ENCODE measurements around the gene FAM168A. TPM values are rescaled to one million over a fixed set of nuclear protein-coding genes. Genes with fewer than 3 reads are reported as not detected.

The FAM168A gene
- total RNA-seq, 1 experiment from 2014 or later: 25.9 TPM

DNA sequence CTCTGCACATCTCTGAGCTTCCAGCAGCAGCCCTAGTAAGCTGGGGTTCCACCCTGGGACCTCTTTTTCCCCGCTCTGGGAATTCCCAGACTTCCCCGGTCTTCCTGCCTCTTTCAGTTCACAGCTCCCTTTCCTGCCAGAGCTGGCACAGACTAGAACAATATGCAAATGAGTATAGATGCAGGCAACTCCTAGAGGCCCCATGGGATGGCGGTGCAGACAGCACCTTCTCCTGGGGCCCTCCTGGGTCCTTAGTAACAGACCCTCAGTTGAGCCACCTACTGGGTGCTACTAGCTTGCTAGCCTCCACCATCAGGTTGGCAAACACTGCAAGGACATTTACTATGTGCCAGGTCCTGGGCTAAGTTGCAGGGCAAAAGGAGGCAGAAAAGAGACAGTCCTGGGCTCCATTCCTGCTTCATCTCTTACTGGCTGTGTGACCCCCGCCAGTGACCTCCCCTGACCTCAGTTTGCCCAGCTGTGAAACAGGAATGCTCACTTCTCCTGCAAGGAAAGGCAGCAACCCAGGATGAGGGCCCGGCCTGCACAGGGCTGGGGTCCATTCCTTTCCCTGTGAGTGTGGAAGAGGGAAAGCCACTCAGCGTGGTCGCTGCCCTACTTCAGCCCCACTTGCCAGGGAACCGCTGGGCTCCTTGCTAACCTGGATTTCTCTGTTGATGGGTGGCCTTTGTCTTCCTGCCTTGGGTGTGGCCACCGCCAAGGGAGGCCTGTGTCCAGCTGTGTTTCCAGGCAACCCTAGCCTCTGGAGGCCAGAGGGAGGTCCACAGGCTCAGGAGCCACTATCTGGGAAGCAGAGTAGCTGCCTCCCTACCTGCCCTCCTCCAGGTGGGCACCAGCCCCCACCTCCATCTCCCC is 214.4 kb downstream of the FAM168A start:
- Mint-ChIP-seq H3K36me3 (no peaks in the 10 kb centered on the region), H3K4me3 (no peak overlapping the region), H3K27me3 (ENCODE audit: low read depth) (no peaks in the 10 kb centered on the region), H3K9me3 (no peaks in the 10 kb centered on the region), H3K4me1 (peaks cover 11% of the 10 kb centered on the region), H3K27ac (no peak overlapping the region)
- ChIA-PET POLR2A (no interaction called here), CTCF (interaction anchor here (0.8 to 5.1 kb wide), 11 partner anchors 10 to 277 kb away, joined by 3 to 41 read pairs (median 6); no protein-coding TSS in a partner anchor)
- ATAC-seq (no peak; the same call in 1 of the 2 replicates), DNase-seq (ENCODE audit: low spot score) (no peak)
- TF ChIP-seq ZNF423 (CRISPR knock-in tag; IDR thresholded peaks at IDR 0.05) (peak; percentile 7; the same call in 1 of the 2 replicates), MYBL2 (CRISPR knock-in tag; IDR thresholded peaks at IDR 0.05) (no peak), NFE2L1 (CRISPR knock-in tag; IDR thresholded peaks at IDR 0.05) (no peak), TCF7 (CRISPR knock-in tag; IDR thresholded peaks at IDR 0.05; ENCODE audit: low read depth) (no peak), CBFB (CRISPR knock-in tag; IDR thresholded peaks at IDR 0.05; ENCODE audit: low read depth) (no peak), MXD4 (CRISPR knock-in tag; IDR thresholded peaks at IDR 0.05; ENCODE audit: borderline replicate concordance) (no peak), IRF2 (CRISPR knock-in tag; IDR thresholded peaks at IDR 0.05; ENCODE audit: borderline replicate concordance, low read depth) (no peak), ZBTB21 (CRISPR knock-in tag; IDR thresholded peaks at IDR 0.05; ENCODE audit: borderline replicate concordance) (no peak)

GRCh38 chr11:73382747-73383146 is 215.2 kb downstream of the FAM168A start:
- POLR2A ChIA-PET: no interaction called here
- Mint-ChIP-seq H3K36me3 (no peaks in the 10 kb centered on the region), H3K9me3 (no peaks in the 10 kb centered on the region), H3K4me3 (no peak overlapping the region), H3K27ac (no peak overlapping the region), H3K4me1 (peaks cover 5% of the 10 kb centered on the region), H3K27me3 (ENCODE audit: low read depth) (peaks cover 6% of the 10 kb centered on the region; the same call in 1 of the 2 replicates)
- CTCF ChIA-PET: interaction anchor here (0.8 to 5.1 kb wide), 11 partner anchors 9 to 278 kb away, joined by 3 to 41 read pairs (median 6); no protein-coding TSS in a partner anchor
- ATAC-seq (no peak), DNase-seq (ENCODE audit: low spot score) (no peak)
- TF ChIP-seq JAZF1 (CRISPR knock-in tag; IDR thresholded peaks at IDR 0.05): no peak
- TF ChIP-seq MXD4 (CRISPR knock-in tag; IDR thresholded peaks at IDR 0.05; ENCODE audit: borderline replicate concordance): no peak
- no peak for TF ChIP-seq NFYB (CRISPR knock-in tag; conservative IDR thresholded peaks at IDR 0.05; ENCODE audit: low read depth)
- no peak for TF ChIP-seq ZNF396 (CRISPR knock-in tag; IDR thresholded peaks at IDR 0.05; ENCODE audit: borderline replicate concordance)
- no peak for TF ChIP-seq GRHL2 (CRISPR knock-in tag; IDR thresholded peaks at IDR 0.05; ENCODE audit: insufficient replicate concordance, severe bottlenecking)
- TF ChIP-seq, protein P1, sequence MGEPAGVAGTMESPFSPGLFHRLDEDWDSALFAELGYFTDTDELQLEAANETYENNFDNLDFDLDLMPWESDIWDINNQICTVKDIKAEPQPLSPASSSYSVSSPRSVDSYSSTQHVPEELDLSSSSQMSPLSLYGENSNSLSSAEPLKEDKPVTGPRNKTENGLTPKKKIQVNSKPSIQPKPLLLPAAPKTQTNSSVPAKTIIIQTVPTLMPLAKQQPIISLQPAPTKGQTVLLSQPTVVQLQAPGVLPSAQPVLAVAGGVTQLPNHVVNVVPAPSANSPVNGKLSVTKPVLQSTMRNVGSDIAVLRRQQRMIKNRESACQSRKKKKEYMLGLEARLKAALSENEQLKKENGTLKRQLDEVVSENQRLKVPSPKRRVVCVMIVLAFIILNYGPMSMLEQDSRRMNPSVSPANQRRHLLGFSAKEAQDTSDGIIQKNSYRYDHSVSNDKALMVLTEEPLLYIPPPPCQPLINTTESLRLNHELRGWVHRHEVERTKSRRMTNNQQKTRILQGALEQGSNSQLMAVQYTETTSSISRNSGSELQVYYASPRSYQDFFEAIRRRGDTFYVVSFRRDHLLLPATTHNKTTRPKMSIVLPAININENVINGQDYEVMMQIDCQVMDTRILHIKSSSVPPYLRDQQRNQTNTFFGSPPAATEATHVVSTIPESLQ (CRISPR knock-in tag; IDR thresholded peaks at IDR 0.05): no peak
- TF ChIP-seq CBFB (CRISPR knock-in tag; IDR thresholded peaks at IDR 0.05; ENCODE audit: low read depth): no peak
- TF ChIP-seq, protein P2, sequence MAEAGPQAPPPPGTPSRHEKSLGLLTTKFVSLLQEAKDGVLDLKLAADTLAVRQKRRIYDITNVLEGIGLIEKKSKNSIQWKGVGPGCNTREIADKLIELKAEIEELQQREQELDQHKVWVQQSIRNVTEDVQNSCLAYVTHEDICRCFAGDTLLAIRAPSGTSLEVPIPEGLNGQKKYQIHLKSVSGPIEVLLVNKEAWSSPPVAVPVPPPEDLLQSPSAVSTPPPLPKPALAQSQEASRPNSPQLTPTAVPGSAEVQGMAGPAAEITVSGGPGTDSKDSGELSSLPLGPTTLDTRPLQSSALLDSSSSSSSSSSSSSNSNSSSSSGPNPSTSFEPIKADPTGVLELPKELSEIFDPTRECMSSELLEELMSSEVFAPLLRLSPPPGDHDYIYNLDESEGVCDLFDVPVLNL (CRISPR knock-in tag; IDR thresholded peaks at IDR 0.05; ENCODE audit: borderline replicate concordance, low read depth): no peak
- no peak for TF ChIP-seq RELA (CRISPR knock-in tag; IDR thresholded peaks at IDR 0.05; ENCODE audit: borderline replicate concordance)
- TF ChIP-seq E2F5 (CRISPR knock-in tag; IDR thresholded peaks at IDR 0.05): no peak
- TF ChIP-seq ESRRA (CRISPR knock-in tag; IDR thresholded peaks at IDR 0.05; ENCODE audit: borderline replicate concordance): no peak
- TF ChIP-seq, protein P3, sequence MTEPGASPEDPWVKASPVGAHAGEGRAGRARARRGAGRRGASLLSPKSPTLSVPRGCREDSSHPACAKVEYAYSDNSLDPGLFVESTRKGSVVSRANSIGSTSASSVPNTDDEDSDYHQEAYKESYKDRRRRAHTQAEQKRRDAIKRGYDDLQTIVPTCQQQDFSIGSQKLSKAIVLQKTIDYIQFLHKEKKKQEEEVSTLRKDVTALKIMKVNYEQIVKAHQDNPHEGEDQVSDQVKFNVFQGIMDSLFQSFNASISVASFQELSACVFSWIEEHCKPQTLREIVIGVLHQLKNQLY (CRISPR knock-in tag; IDR thresholded peaks at IDR 0.05): no peak
